Measurements from ENCODE around the gene ASXL3.

DNA sequence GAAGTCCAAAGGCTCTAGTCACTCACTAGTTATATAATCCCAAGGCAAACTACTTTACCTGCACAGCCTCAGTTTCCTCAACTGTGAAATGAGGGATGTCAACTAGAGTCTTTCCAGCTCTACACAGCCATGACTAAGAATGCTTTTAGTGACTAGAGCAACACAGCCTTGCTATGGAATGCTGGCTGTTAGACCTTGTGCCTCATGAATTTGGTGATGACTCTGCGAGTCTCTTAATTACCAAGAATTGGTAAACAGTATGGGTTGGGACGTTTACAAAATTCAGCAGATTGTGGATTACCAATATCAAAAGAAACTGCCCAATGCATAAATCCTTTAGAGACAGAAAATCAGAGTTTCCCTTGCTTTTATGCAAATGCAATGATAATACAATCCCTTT, 163.7 kb downstream of the ASXL3 start:
- TF ChIP-seq, protein P1, sequence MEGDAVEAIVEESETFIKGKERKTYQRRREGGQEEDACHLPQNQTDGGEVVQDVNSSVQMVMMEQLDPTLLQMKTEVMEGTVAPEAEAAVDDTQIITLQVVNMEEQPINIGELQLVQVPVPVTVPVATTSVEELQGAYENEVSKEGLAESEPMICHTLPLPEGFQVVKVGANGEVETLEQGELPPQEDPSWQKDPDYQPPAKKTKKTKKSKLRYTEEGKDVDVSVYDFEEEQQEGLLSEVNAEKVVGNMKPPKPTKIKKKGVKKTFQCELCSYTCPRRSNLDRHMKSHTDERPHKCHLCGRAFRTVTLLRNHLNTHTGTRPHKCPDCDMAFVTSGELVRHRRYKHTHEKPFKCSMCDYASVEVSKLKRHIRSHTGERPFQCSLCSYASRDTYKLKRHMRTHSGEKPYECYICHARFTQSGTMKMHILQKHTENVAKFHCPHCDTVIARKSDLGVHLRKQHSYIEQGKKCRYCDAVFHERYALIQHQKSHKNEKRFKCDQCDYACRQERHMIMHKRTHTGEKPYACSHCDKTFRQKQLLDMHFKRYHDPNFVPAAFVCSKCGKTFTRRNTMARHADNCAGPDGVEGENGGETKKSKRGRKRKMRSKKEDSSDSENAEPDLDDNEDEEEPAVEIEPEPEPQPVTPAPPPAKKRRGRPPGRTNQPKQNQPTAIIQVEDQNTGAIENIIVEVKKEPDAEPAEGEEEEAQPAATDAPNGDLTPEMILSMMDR (IDR thresholded peaks at IDR 0.05): no peak
- no peak for TF ChIP-seq POLR2A (IDR thresholded peaks at IDR 0.05)

Data from adrenal gland (tissue), 5 donors.